ENCODE data around the gene STARD13. TPM values are rescaled to one million over a fixed set of nuclear protein-coding genes. Genes with fewer than 3 reads are reported as not detected.
A peak's percentile ranks its signal among the peaks of the same experiment; 100 is the strongest.

Gene STARD13
- total RNA-seq, 1 donor from 2014 or later: 61.0 TPM

- DNase-seq (no peak), ATAC-seq (no peak)
- Histone ChIP-seq H3K27ac (peak overlapping the region; percentile 12), H3K9me3 (no peaks in the 10 kb centered on the region), H3K4me1 (peaks cover 65% of the 10 kb centered on the region), H3K4me3 (no peak overlapping the region), H3K27me3 (ENCODE audit: low read depth) (no peaks in the 10 kb centered on the region), H3K36me3 (peaks cover 91% of the 10 kb centered on the region)
- intact Hi-C loops (cut with DNase I): no loop called here
- no peak for TF ChIP-seq CTCF (IDR thresholded peaks at IDR 0.05)
Observed at GRCh38 chr13:33109801-33110200, 175.8 kb downstream of the STARD13 start.

GRCh38 chr13:33109271-33109697 is 176.3 kb downstream of the STARD13 start:
- peak overlapping the region; percentile 12 for H3K27ac ChIP-seq
- no peaks in the 10 kb centered on the region for H3K27me3 ChIP-seq (ENCODE audit: low read depth)
- no peak for TF ChIP-seq CTCF (IDR thresholded peaks at IDR 0.05)
- peaks cover 91% of the 10 kb centered on the region for H3K36me3 ChIP-seq
- ATAC-seq (no peak), DNase-seq (no peak)
- peaks cover 64% of the 10 kb centered on the region for H3K4me1 ChIP-seq
- H3K4me3 ChIP-seq: no peak overlapping the region
- intact Hi-C loops (cut with DNase I): no loop called here
- no peaks in the 10 kb centered on the region for H3K9me3 ChIP-seq

GRCh38 chr13:33108620-33109019 is 176.9 kb downstream of the STARD13 start:
- no peak for ATAC-seq
- Histone ChIP-seq H3K36me3 (peaks cover 87% of the 10 kb centered on the region), H3K9me3 (no peaks in the 10 kb centered on the region), H3K4me3 (no peak overlapping the region), H3K4me1 (peaks cover 57% of the 10 kb centered on the region), H3K27ac (no peak overlapping the region), H3K27me3 (ENCODE audit: low read depth) (no peaks in the 10 kb centered on the region)
- DNase-seq: no peak
- TF ChIP-seq CTCF (IDR thresholded peaks at IDR 0.05): no peak
- intact Hi-C loops (cut with DNase I): no loop called here

- H3K4me1 ChIP-seq: peaks cover 46% of the 10 kb centered on the region
Observed at GRCh38 chr13:33107361-33107760, 178.2 kb downstream of the STARD13 start.

GRCh38 chr13:33106656-33107360 is 178.7 kb downstream of the STARD13 start:
- H3K27ac ChIP-seq: no peak overlapping the region
- no peaks in the 10 kb centered on the region for H3K9me3 ChIP-seq
- DNase-seq (no peak), ATAC-seq (no peak)
- peaks cover 69% of the 10 kb centered on the region for H3K36me3 ChIP-seq
- H3K4me3 ChIP-seq: no peak overlapping the region
- H3K4me1 ChIP-seq: peaks cover 40% of the 10 kb centered on the region
- no peaks in the 10 kb centered on the region for H3K27me3 ChIP-seq (ENCODE audit: low read depth)
- intact Hi-C loops (cut with DNase I): no loop called here
- TF ChIP-seq CTCF (IDR thresholded peaks at IDR 0.05): no peak

More at GRCh38 chr13:33107361-33107760, 178.2 kb downstream of the STARD13 start:
- no peak for DNase-seq
- no peaks in the 10 kb centered on the region for H3K9me3 ChIP-seq
- peaks cover 74% of the 10 kb centered on the region for H3K36me3 ChIP-seq
- intact Hi-C loops (cut with DNase I): no loop called here
- no peak for TF ChIP-seq CTCF (IDR thresholded peaks at IDR 0.05)
- no peak overlapping the region for H3K4me3 ChIP-seq
- no peaks in the 10 kb centered on the region for H3K27me3 ChIP-seq (ENCODE audit: low read depth)
- ATAC-seq: no peak
- H3K27ac ChIP-seq: no peak overlapping the region

All from lower lobe of right lung (tissue), 2 donors.